ENCODE measurements around the gene HDAC4.

- TF ChIP-seq EZH2phosphoT487 (IDR thresholded peaks at IDR 0.05; ENCODE audit: borderline replicate concordance) (no peak), CTCF (conservative IDR thresholded peaks at IDR 0.05; ENCODE audit: low read length) (no peak)
These were observed 70.0 kb downstream of the HDAC4 start for GRCh38 chr2:239330836-239331235.

All from Loucy (cell line).